NCI-H226 (cell line): ENCODE data around the gene BTG1.

Experiments
- DNase-seq: peaks from one replicate; pipeline ENCODE4 v3.0.0-alpha.2; 2015

BTG1 gene

GRCh38 chr12:92145731-92146496, at the start of gene BTG1:
BTG1 (minus strand) TSS chr12:92145846; CDS start chr12:92145535, 311 bp downstream.
- DNase-seq: peak; percentile 98

- DNase-seq: no peak
Observed at GRCh38 chr12:92194561-92194960, 48.9 kb upstream of the BTG1 start.

- DNase-seq: no peak
Observed at GRCh38 chr12:92193846-92194245, 48.2 kb upstream of the BTG1 start.

- no peak for DNase-seq
Observed at GRCh38 chr12:92193063-92193462, 47.4 kb upstream of the BTG1 start.

- DNase-seq: no peak
Observed at GRCh38 chr12:92192360-92192759, 46.7 kb upstream of the BTG1 start.

- DNase-seq: no peak
Observed at GRCh38 chr12:92191061-92191460, 45.4 kb upstream of the BTG1 start.

- DNase-seq: no peak
Observed at GRCh38 chr12:92188517-92189188, 43.0 kb upstream of the BTG1 start.

- no peak for DNase-seq
Observed at GRCh38 chr12:92186038-92186470, 40.4 kb upstream of the BTG1 start.

- no peak for DNase-seq
Observed at GRCh38 chr12:92185052-92185451, 39.4 kb upstream of the BTG1 start.

- DNase-seq: no peak
Observed at GRCh38 chr12:92183575-92183974, 37.9 kb upstream of the BTG1 start.

GRCh38 chr12:92178340-92178739, 32.7 kb upstream of the BTG1 start:
- no peak for DNase-seq

GRCh38 chr12:92176646-92177045, 31.0 kb upstream of the BTG1 start:
- DNase-seq: no peak

GRCh38 chr12:92175961-92176360, 30.3 kb upstream of the BTG1 start:
- DNase-seq: no peak

GRCh38 chr12:92170050-92170449, 24.4 kb upstream of the BTG1 start:
- DNase-seq: no peak

GRCh38 chr12:92167075-92167474, 21.4 kb upstream of the BTG1 start:
- no peak for DNase-seq

GRCh38 chr12:92164712-92165111, 19.1 kb upstream of the BTG1 start:
- DNase-seq: no peak

GRCh38 chr12:92162079-92162478, 16.4 kb upstream of the BTG1 start:
- DNase-seq: no peak

- no peak for DNase-seq
Observed at GRCh38 chr12:92158796-92159439, 13.3 kb upstream of the BTG1 start.

GRCh38 chr12:92156704-92157395, 11.2 kb upstream of the BTG1 start:
- DNase-seq: no peak

GRCh38 chr12:92156139-92156538, 10.5 kb upstream of the BTG1 start:
- DNase-seq: peak; percentile 31

GRCh38 chr12:92155733-92156132, 10.1 kb upstream of the BTG1 start:
- DNase-seq: no peak

- DNase-seq: no peak
Observed at GRCh38 chr12:92151916-92152315, 6.3 kb upstream of the BTG1 start.

- no peak for DNase-seq
Observed at GRCh38 chr12:92149563-92149962, 3.9 kb upstream of the BTG1 start.
